ENCODE results near the gene ABCA2.

The ABCA2 gene

DNA sequence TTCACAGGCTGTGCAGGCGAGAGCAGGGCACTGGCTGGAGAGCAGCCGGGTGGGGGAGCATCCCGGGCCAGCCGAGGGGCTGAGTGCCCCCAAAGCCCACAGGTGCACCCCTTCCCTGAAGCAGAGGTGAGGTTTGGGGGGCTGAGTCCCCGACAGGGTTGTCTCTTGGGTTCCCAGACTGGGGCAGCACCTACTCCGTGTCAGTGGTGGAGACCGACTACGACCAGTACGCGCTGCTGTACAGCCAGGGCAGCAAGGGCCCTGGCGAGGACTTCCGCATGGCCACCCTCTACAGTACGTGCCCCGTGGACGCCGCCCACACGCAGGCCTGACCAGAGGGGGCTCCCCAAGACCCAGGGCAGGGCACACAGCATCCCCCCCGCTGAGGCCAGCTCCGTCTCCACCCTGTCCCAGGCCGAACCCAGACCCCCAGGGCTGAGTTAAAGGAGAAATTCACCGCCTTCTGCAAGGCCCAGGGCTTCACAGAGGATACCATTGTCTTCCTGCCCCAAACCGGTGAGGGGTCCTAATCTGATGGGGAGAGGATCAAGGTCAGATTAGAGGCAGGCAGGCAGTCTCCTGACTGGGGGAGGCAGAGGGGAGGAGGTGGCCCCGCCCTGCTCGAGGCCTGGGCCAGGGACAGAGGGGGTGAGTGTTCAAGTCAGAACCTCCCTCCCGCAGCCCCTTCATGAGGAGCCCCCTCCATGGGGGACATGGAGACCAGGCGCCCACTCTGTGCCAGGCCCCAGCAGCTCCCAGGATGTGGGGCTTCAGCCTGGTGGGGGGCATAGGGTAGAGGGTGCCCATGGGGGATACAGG, 48.1 kb downstream of the ABCA2 start:
- DNase-seq = no peak

DNA sequence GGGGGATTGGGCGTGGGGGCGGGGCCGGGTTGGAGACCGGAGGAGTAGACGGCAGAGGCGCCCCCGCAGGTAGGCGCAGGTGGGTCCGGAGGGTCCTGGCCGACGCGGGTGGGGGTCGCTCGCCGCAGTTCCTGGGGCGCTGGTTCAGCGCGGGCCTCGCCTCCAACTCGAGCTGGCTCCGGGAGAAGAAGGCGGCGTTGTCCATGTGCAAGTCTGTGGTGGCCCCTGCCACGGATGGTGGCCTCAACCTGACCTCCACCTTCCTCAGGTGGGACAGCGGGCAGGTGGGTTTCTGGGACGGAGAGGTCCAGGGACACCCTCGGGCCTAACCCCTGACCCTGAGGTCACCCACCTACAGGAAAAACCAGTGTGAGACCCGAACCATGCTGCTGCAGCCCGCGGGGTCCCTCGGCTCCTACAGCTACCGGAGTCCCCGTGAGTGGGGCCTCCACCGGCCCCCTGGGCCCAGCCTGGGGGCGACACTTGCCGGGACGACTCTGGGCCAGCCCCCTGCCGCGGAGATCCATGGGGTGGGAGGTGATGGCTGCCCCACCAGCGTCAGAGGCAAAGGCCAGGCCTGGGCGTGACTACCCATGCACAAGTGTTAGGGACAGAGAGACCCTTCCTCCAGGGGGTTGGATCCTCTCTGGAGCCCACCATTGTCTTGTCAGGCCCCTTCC, 49.0 kb downstream of the ABCA2 start:
- DNase-seq = no peak

DNA sequence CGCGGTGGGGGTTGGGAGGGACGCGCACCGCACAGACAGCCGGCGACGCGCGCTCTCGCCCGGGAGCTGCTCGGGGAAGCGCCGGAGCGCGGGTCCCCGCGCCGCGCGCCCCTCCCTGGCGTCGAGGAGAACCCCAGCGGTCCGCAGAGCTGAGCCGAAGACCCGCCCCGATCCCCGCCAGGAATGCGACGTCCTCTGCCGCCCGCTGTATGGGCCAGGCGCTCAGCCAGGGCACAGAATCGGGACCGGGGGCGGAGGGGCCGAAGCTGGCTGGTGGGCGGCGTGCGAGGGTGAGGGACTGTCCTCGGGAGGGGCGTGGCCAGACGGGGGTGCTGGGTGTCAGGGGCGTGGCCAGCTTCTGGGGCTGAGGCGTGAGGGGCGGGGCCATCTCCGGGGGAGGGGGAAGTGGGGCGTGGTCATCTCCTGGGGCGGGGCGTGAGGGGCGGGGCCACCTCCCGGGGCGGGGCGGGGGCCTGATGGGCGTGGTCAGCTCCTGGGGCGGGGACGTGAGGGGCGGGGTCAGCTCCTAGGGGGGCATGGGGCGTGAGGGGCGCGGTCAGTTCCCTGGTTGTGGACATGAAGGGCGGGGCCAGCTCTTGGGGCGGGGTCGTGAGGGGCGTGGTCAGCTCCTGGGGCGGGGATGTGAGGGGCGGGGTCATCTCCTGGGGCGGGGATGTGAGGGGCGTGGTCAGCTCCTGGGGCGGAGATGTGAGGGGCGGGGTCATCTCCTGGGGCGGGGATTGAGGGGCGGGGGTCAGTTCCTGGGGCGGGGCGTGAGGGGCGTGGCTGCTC, 49.8 kb downstream of the ABCA2 start:
- DNase-seq = peak; percentile 40

DNA sequence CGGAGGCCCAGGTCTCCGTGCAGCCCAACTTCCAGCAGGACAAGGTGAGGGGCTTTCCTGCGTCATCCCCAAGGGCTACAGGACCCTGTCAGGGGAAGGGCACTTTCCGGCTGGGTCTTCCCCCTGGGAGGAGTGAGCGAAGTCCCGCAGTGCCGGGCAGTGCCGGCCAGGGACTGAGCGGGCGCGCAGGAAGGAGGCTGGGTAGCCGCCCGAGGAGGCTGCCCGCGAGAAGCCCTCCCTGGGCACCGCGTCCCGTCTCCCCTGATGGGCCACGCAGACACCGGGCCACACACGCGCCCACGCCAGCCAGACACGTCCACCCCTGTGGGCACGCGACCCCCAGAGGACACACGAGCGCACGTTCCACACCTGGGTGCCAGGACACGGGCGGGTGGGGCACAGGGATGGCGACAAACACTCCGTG, 50.4 kb downstream of the ABCA2 start:
- DNase-seq = no peak

DNA sequence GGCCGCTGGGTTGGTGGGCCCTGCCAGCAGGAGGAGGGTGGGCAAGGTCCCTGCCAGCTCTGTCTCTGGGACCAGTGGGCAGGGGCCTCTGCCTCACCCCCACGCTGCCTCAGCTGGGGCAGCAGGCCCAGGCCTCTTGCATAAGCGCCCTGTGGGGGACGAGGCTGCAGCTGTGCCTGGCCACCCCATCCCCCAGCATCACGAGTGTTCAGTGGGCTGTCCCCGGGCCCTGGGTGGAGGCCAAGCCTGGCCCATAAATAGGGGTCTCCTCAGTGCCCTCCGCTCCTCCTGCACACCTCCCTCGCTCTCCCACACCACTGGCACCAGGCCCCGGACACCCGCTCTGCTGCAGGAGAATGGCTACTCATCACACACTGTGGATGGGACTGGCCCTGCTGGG, 50.8 kb downstream of the ABCA2 start, which contains the start of gene PTGDS:
PTGDS (plus strand) TSS at position 282 of the 400 bp plus-strand sequence; CDS start at position 357, 75 bp downstream.
- no peak for DNase-seq

DNA sequence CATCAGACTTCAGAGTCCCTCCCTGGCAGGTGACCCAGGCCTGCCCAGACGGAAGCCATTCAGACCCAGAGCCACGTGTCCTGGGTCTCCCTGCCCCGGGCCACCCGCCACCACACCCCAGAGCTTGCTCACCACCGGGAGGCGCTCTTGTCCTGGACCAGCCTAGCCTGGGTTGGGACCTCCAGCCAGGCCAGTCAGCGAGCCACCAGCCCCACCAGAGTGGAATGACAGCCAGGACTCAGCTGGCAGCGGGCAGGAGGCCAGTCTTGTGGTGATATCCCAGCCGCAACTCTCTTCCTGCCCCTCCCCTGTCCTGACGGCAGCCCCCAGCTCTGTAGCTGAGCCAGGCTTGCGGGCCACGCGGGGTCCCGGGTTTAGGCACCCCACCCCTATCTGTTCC, 52.4 kb downstream of the ABCA2 start:
- no peak for DNase-seq

DNA sequence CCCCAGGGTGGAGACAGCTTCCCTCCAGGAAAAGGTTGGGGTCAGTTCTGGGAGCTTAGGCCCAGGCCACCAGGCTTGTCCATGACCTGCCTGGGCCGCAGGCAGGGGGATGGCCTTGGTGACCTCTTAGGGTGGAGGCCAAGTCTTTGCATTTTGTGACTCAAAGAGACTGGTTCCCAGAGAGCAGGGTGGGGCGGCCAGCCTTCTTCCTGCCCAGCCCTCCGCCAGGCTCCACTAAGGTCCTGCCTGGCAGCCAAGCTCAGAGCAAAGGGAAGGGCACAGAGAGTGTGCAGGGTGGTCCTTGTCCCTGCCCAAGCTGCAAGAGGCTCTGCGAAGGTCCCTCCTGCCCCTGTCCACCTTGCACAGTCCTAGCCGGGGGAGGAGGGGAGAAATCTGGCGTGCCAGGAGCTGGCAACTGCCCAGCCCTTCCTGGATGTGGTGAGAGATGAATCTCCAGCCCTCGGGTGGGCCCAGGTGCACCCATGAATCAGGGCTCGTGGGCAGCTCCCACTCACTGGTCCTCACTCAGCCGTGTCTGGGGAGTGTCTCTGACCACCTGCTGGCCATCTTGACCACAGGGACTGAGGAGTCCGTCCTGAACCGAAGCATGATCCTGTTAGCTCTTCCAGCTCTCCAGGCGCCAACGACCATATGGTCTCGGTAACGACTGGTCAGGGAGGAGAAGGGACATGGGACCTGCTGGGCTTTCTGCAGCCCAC, 53.1 kb downstream of the ABCA2 start:
- no peak for DNase-seq

DNA sequence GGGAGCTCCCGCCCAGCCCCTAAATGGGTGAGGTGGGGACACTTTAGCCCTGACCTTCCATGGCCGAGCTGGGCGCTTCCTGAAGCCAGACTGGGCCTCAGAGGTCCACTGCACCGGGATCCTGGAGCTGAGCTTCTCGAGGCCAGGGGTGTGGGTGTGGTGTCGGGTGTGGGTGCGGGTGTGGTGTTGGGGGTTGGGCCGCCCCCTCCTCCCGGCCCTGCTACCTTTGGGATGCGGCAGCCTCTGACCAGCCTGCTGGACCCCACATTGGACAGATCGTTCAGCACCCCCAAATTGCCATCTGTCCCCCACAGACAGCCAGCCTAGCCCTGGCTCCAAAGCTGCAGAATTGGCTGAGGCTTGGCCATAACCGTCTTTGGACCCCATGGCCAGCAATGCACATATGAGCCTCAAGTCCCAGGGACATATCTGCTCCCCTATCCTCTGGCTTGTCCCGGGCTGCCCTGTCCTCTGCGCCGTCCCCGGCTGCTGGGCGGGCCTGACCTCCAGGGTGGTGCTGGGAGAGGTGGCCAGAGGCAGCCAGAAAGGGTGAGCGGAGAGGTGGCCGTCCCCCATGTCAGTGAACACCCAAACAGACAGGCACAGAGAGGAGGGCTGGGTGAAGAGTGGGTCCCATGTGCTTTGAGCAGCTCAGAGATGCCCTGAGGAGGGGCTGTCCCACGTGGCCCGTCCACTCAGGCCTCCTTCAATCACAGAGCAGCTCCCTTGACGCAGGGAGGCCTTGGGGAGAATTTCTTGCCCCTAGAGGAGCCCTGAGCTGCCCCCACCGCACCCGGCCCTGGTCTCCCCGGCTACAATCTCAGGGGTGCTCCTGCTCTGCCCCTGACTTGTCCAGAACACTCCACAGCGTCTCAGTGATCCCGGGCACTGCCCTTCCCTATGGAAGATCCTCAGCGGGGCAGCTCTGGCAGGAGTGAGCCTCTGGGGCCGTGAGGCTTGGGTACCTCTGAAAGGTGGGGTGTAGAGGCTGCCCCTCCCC, 54.1 kb downstream of the ABCA2 start:
- no peak for DNase-seq

DNA sequence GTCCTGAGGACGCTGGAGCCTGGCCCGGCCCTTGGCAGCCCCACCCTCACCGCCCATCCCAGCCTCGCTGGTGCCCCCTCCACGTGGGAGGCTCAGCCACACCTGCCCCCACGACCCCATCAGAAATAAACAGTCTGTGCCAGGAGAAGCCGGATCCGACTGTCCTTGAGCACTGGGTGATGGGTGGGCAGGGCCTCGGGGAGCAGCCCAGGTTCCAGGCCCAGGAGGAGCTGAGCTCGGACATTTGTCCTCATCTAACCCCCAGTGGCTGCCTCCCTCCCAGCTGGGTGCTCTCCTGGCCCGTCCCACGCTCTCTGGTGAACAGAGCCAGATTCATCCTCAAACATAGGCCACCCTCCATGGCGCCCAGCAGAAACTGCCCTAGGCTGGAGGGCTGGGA, 55.3 kb downstream of the ABCA2 start:
- DNase-seq = no peak

DNA sequence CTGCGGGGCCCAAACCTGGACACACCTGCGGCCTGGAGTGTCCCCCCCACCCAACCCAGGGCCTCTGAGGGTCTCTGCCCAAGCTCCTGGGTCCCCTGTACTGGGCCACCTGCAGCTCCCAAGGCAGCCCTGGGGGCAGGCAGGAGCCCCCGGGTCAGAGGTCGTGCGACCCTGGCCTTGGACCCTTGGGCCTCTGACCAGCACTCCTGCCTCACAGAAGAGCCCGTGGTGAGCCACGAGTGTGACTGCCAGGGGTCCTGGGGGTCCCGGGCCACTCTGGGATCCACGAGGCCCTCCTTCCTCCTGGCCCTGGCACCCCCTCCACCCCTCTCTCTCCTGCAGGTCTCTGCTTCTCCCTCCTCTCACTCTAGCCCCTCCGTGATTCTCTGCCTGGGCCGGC, 55.7 kb downstream of the ABCA2 start:
- no peak for DNase-seq

DNA sequence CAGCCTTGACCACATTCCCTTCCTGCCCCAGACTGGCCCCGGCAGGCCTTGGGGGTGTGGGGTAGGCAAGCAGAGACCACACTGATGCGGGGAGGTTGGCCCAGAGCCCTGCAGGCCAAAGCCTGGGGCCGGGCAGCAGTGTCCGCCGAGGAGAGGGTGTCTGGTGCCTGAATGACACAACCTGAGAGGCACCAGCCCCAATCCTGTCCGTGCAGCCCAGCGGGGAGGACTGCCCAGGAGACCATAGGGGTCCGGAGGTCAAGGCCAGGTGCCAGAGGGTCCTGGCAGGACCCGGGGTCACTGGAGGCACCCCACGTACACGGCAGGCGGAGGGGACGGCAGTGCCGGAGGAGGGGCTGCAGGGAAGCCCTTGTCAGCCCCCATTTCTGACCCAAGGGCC, 56.3 kb downstream of the ABCA2 start:
- DNase-seq = no peak

DNA sequence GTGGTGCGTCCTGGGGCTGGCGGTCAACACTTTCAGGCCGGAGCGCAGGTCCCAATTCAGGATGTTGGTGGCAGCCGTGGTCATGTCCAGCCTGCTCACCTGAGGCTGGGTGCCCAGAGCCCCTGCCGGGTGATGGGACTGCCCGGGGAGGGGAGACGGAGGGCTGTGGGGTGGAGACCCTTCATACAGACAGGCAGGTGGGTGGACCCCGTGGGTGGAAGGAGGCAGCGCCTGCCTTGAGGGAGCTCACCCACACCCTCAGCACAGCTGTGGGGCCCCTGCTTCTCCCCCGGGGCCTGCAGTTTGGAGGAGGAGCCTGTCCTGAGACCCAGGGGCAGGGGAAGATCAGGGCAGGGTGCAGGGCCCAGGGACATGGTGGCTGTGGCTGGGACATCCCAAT, 57.7 kb downstream of the ABCA2 start:
- no peak for DNase-seq

DNA sequence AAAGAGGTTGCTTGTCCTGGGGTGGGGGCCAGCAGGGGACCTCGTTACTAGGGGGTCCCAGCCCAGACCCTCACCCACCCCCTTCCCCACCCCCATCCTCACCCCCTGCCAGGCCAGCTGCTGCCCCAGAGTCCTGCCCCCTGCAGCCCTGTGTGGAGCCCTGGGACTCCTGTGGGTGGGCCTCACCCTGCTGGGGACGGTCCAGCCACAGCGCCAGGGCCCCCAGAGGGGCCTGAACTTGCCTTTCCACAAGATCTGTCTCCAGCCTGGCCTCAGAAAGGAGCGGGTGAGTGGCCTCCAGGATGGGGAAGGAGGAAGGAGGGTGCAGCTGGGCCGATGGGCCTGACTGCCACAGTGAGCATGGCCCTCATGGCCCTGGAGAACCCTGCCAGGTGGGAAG, 58.3 kb downstream of the ABCA2 start:
- DNase-seq = no peak

DNA sequence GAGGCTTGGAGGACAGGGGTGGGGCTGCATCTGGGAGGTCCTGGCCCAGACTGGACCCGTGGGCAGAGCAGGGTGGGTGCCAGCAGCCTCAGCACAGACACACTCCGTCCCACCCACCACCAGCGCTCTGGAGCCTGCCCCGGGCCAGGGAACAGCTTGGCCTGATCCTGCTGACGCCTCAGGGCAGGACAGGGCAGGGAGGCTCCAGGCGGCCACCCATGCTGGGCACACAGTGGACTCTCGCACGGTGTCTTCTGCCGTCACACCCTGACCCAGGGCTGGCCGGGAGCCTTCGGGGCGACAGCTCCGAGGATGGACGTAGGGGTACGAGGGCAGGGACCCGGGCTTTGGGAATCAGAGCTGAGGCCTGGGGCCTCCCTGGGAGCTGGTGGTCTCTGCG, 58.9 kb downstream of the ABCA2 start:
- no peak for DNase-seq

DNA sequence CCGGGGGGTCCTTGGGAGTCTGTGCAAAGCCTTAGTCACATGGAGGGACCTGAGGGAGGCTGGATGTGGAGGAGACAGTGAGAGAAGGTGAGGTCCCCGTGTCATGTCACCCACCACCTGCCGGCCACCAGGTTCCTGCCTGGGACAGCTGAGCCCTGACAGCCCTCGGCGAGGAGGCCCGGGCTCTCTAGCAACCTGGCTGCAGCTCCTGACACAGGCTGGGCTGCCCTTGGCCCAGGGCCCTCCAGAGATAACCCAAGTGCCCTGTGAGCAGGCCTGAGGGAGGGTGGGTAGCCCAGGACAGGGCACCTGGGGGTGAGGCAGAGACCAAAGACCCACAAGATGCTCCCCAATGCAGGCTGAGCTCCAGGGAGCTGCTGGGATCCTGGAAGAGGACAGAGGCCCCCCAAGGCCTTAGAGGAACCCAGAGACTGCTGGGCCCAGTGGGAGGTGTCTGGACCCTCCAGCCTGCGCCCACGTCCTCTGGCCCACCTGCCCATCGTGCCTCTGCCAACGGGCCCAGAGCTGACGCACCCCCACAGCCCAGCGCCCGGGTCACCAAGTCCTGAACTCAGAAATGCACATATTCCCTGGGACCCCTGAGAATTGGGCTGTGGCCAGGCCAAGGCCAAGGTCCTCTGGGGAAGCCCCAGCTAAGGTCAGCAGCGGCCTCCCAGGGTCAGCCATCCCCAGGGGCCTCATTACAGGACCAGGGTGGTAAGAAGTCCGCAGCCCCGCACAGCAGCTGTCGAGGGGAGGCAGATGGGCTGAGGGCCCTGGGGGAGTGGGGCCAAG, 59.5 kb downstream of the ABCA2 start:
- DNase-seq = no peak

DNA sequence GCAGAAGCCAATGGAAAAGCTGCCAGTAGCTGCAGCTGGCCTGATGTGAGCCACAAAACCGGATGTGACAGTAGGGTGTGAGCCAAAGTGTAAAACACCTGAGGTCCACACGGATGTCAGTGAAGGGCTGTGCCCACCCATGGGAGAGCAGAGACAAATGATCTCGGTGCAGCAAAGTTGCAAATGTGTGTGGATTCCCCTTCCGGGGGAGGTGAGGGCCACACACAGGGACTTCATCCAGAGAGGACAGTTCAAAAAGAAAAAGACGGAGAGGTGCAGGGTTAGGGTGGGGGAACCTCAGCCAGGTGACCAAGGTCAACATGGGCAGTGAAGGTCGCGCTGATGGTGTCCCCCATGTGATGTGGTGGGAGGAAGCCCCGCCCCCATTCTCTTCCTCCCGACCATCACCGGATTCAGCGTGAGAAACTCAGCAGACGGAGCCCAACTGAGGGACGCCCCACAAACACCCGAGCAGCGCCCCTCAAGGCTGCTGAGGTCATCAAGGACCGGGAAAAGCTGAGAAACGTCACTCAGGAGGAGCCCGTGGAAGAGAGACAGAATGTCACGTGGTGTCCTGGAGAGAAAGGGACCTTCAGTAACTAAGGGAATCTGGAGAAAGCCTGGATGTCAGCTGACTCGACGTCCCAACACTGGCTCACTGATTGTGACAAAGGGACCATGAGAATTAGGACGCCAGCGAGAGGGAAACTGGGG, 62.1 kb downstream of the ABCA2 start:
- DNase-seq = no peak

DNA sequence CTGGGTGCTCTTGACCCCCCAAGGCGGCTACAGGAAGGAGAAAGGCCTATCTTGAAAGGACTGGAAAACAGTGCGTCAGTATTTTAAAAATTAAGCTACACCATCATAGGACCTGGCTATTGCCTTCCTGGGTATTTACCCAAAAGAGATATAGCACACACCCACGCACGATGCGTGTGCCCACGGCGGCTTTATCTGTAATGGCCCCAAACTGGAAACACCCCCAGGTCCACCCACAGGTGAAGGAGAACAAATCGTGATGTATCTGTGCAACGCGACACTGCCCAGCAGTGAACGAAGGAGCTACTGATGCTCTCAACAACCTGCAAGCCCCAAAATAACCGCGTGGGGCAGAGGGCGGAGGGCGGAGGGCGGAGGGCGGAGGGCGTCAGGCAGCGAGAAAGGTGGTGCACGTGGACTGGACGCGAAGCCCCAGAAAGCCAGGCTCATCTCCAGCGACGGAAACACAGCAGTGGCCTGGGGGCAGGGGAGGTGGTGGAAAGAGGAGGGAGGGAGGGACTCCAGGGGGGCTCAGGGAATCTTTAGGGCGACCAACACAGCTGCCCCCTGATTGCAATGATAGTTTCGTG, 63.1 kb downstream of the ABCA2 start:
- DNase-seq = no peak

DNA sequence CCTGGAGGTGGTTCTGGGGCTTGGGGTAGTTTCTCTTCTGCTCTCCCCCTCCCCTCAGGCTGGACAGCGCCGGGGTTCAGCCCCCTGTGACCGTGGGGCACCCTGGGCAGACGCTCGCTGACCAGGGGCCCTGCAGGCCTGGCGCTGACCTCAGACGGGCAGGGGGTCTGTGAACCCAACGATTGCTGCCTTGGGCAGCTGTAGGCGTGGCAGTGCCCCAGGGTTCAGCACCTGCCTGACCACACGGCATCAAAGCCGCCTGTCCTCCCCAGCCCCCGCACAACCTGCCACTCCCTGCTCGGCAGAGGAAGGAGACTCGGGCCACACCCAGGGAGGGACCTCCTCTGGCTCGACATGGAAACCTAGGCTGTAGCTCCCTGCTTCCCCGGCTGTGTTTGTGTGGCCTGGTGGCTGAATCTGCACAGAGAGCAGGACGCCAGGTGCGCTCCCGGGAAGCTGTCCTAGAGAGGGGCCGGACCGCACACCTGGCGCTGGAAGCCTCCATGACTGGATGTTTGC, 63.8 kb downstream of the ABCA2 start:
- DNase-seq = no peak

DNA sequence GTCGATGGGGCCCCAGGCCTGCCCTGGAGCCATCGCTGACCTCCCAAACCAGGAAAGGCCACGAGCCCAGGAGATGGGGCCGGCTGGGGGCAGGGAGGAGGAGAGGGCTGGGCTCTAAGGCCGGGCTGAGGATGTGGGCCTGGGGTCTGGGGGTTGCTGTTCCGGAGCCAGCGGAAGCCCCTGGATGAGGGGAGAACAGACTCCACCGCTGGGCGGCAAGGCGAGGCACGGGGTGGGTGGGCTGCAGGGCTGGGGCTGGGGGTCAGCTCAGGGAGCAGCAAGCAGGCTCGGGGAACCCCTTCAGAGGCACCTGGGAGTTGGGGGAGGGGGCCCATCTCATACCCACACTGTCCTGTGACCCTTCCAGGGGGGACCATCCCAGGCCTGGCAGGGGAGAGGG, 64.3 kb downstream of the ABCA2 start:
- no peak for DNase-seq

Data from NCI-H1436 (cell line).